HG02973 (cell line): ENCODE results near the gene VCL.
"Not testable (repeated sequence)": the region's sequence is repeated elsewhere in the genome, so short reads cannot be mapped to it uniquely, and the experiment has no call there.

Source experiments
- ATAC-seq: cut with Tn5 transposase; IDR thresholded peaks from one replicate; pipeline ENCODE4 v1.9.1; 2021; ENCODE audit warnings: moderate library complexity; ENCODE audit not compliant: unreplicated experiment

The VCL gene

GRCh38 chr10:74103560-74104258 lies 105.8 kb downstream of the VCL start:
- no peak for ATAC-seq

- ATAC-seq: no peak
These were observed 106.6 kb downstream of the VCL start for GRCh38 chr10:74104480-74104879.

- ATAC-seq: no peak
These were observed 107.1 kb downstream of the VCL start for GRCh38 chr10:74104996-74105395.

- no peak for ATAC-seq
These were observed 109.5 kb downstream of the VCL start for GRCh38 chr10:74107391-74107790.

- ATAC-seq: no peak
These were observed 111.5 kb downstream of the VCL start for GRCh38 chr10:74109452-74109851.

GRCh38 chr10:74110120-74110519 lies 112.2 kb downstream of the VCL start:
- ATAC-seq: no peak

- ATAC-seq: no peak
These were observed 113.9 kb downstream of the VCL start for GRCh38 chr10:74111799-74112198.

- no peak for ATAC-seq
These were observed 115.6 kb downstream of the VCL start for GRCh38 chr10:74113546-74113945.

- no peak for ATAC-seq
These were observed 116.1 kb downstream of the VCL start for GRCh38 chr10:74114041-74114448.

- no peak for ATAC-seq
These were observed 119.8 kb downstream of the VCL start for GRCh38 chr10:74117738-74118137.

GRCh38 chr10:74118804-74119203 lies 120.9 kb downstream of the VCL start:
- ATAC-seq: no peak

GRCh38 chr10:74120911-74121310 lies 123.0 kb downstream of the VCL start:
- no peak for ATAC-seq

- no peak for ATAC-seq
These were observed 123.5 kb downstream of the VCL start for GRCh38 chr10:74121368-74121767.

- ATAC-seq: no peak
These were observed 124.1 kb downstream of the VCL start for GRCh38 chr10:74122060-74122459.

GRCh38 chr10:74123081-74123480 lies 125.2 kb downstream of the VCL start:
- ATAC-seq: no peak

- ATAC-seq: no peak
These were observed 136.3 kb downstream of the VCL start for GRCh38 chr10:74133923-74134820.

GRCh38 chr10:74135452-74135851 lies 137.5 kb downstream of the VCL start:
- ATAC-seq: no peak

- ATAC-seq: no peak
These were observed 140.1 kb downstream of the VCL start for GRCh38 chr10:74137992-74138391.

- not testable (repeated sequence) for ATAC-seq
These were observed 140.7 kb downstream of the VCL start for GRCh38 chr10:74138596-74138995.

GRCh38 chr10:74139981-74140380 lies 142.1 kb downstream of the VCL start:
- no peak for ATAC-seq

- no peak for ATAC-seq
These were observed 142.6 kb downstream of the VCL start for GRCh38 chr10:74140553-74140952.

- ATAC-seq: no peak
These were observed 147.2 kb downstream of the VCL start for GRCh38 chr10:74145133-74145532.
